Measurements from ENCODE around the gene TPP1. TPM values are rescaled to one million over a fixed set of nuclear protein-coding genes. Genes with fewer than 3 reads are reported as not detected.

Gene TPP1
- total and polyA plus RNA-seq, 9 donors, result 21.0 to 360 (median 58.2) TPM

DNA sequence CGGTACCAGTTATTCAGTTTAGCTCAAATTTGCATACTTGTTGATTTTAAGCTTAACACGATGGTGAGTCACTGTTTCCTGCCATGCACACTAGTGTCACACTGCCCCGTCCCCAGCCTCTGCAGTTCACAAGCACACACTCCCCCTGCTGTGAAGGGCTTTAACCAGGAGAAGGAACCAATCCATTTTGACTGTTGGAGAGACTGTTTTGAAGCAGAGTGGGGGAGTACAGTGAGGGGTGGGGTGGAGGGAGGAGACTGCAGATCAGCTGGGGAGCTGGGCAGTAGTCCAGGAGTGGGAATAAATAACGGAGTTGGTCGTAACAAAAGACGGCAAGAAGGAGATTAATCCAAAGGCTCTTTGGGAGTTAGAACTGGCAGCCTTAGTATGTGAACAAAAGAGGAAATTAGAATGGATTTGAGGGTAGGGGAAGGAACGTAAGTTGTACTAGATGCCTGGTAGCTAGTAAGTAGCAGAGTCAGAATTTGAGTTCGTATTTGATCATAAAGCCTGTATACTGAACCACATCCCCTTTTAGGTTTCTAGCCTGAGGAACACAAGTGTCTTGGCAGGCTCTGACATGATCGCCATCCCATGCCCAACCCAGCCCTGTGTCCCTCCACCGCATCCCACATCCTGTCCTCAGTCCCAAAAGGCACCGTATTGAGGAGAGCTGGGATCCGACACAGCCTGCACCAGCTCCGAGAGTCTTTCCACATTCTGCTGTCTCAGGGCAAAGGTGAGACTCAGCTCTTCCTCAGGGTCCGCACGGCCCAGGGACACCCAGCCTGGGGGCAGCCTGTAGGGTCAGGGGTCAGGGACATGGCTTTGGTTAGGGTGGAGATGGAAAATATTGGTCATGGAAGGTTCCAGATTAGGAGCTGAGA is 862 bp downstream of the TPP1 start:
- intact Hi-C loops (cut with DNase I), result loop anchor here in 1 of 4 donors (5.0 kb wide), 1 partner anchor 136 kb away; the partner anchor contains the start of genes ARFIP2 and TIMM10B
- TF ChIP-seq EP300 (IDR thresholded peaks at IDR 0.05) (no peak), POLR2A (IDR thresholded peaks at IDR 0.05) (no peak)
- TF ChIP-seq, protein P1, sequence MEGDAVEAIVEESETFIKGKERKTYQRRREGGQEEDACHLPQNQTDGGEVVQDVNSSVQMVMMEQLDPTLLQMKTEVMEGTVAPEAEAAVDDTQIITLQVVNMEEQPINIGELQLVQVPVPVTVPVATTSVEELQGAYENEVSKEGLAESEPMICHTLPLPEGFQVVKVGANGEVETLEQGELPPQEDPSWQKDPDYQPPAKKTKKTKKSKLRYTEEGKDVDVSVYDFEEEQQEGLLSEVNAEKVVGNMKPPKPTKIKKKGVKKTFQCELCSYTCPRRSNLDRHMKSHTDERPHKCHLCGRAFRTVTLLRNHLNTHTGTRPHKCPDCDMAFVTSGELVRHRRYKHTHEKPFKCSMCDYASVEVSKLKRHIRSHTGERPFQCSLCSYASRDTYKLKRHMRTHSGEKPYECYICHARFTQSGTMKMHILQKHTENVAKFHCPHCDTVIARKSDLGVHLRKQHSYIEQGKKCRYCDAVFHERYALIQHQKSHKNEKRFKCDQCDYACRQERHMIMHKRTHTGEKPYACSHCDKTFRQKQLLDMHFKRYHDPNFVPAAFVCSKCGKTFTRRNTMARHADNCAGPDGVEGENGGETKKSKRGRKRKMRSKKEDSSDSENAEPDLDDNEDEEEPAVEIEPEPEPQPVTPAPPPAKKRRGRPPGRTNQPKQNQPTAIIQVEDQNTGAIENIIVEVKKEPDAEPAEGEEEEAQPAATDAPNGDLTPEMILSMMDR (IDR thresholded peaks at IDR 0.05), result no peak
- no peaks in the 10 kb centered on the region for H3K36me3 ChIP-seq
- peak; percentile 68 to 82 (median 74) for DNase-seq
- no peaks in the 10 kb centered on the region for H3K9me3 ChIP-seq
- 2 to 4% (median 3%) methylated on average over 15 of the region's 15 CpGs for WGBS, 3 donors
- H3K4me1 ChIP-seq (ENCODE audit: insufficient read depth), result peaks cover 4% of the 10 kb centered on the region
- H3K27me3 ChIP-seq, result no peaks in the 10 kb centered on the region
- H3K27ac ChIP-seq, result peak overlapping the region; percentile 54 to 55
- H3K4me3 ChIP-seq, result peak overlapping the region; percentile 68

GRCh38 chr11:6617315-6617781 is 1.9 kb downstream of the TPP1 start:
- Histone ChIP-seq H3K27ac (no peak overlapping the region), H3K9me3 (no peaks in the 10 kb centered on the region), H3K4me3 (no peak overlapping the region), H3K27me3 (no peaks in the 10 kb centered on the region), H3K36me3 (no peaks in the 10 kb centered on the region), H3K4me1 (ENCODE audit: insufficient read depth) (peaks cover 6% of the 10 kb centered on the region)
- no peak for DNase-seq
- WGBS, 3 donors, result 74 to 82% (median 76%) methylated on average over 5 of the region's 5 CpGs
- intact Hi-C loops (cut with DNase I), result loop anchor here in 1 of 4 donors (5.0 kb wide), 1 partner anchor 135 kb away; the partner anchor contains the start of genes ARFIP2 and TIMM10B
- TF ChIP-seq POLR2A (IDR thresholded peaks at IDR 0.05), result no peak
- no peak for TF ChIP-seq EP300 (IDR thresholded peaks at IDR 0.05)
- TF ChIP-seq, protein P1 (IDR thresholded peaks at IDR 0.05), result no peak

DNA sequence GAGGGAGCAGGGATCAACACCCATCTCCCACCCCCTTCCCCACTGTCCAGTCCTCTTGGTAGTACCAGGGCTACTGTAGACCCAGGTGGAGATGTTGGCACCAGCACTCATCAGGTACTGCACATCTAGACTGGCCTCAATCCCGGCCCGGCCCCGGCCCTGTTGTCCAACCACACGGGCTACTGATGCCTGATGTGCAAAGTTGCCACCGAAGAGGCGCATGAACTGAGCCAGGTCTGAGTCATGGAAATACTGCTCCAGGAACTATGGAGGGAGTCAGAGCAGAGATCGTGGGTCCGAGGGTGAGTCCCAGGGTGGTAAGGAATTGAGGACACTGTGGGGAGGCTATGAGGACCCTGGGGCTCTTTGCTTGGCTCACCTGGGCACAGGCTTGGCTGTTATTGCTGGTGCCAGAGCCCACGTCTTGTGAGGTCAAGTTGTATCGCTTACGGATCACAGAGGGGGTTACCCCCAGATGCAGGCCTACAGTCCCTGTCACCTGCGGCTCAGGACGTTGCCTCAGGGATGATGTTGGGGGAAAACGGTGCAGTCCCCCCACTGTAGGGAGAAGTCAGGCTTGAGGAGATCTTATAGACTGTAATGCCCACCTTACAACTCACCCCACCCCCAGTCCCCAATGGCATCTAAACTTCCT is 2.5 kb downstream of the TPP1 start:
- no peaks in the 10 kb centered on the region for H3K27me3 ChIP-seq
- WGBS, 3 donors, result 87 to 91% (median 88%) methylated on average over 14 of the region's 14 CpGs
- H3K27ac ChIP-seq, result no peak overlapping the region
- H3K36me3 ChIP-seq, result no peaks in the 10 kb centered on the region
- intact Hi-C loops (cut with DNase I), result loop anchor here in 1 of 4 donors (5.0 kb wide), 1 partner anchor 134 kb away; the partner anchor contains the start of genes ARFIP2 and TIMM10B
- TF ChIP-seq POLR2A (IDR thresholded peaks at IDR 0.05) (no peak), EP300 (IDR thresholded peaks at IDR 0.05) (no peak)
- TF ChIP-seq, protein P1 (IDR thresholded peaks at IDR 0.05), result no peak
- no peak overlapping the region for H3K4me3 ChIP-seq
- DNase-seq, result peak in 1 of 5 donors; percentile 38
- no peaks in the 10 kb centered on the region for H3K9me3 ChIP-seq
- peaks cover 6% of the 10 kb centered on the region for H3K4me1 ChIP-seq (ENCODE audit: insufficient read depth)

DNA sequence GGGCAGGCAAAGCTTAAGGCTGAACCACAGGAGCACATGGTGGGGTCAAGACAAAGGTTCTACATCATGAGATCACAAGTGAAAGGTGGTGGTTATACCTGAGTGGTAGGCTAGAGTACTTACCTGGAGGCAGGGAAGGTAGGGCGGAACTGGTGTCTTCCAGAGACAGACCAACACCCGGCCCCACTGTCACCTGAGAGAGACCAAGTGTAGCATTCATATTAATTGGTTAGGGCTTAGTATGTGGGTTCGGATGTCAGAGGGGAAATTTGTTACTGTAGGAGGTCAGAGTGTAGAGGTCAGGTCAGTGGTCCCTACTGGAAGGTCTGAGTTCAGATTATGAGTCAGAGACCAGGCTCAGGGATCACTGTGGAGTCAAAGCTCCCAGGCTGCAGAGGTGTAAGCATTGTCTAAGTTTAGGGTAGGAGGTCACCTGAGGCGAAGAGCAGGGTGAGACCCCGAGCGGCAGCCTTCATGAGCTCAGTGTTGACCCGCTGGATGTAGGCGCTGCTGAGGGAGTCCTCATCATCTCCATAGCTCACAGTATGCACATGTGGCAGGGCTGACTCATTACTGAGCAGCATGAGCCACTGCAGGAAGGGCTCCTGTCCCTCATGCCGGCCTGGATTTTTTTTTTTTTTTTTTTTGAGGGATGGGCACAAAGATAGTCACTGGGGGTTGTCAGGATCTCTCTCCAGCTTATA is 3.2 kb downstream of the TPP1 start:
- no peak for DNase-seq

More for the DNA sequence above, 3.2 kb downstream of the TPP1 start:
- no peaks in the 10 kb centered on the region for H3K9me3 ChIP-seq
- intact Hi-C loops (cut with DNase I), result loop anchor here in 1 of 4 donors (5.0 kb wide), 1 partner anchor 134 kb away; the partner anchor contains the start of genes ARFIP2 and TIMM10B
- no peak overlapping the region for H3K4me3 ChIP-seq
- H3K4me1 ChIP-seq (ENCODE audit: insufficient read depth), result peaks cover 6% of the 10 kb centered on the region
- no peaks in the 10 kb centered on the region for H3K27me3 ChIP-seq
- TF ChIP-seq EP300 (IDR thresholded peaks at IDR 0.05) (no peak), POLR2A (IDR thresholded peaks at IDR 0.05) (no peak)
- TF ChIP-seq, protein P1 (IDR thresholded peaks at IDR 0.05), result no peak
- no peaks in the 10 kb centered on the region for H3K36me3 ChIP-seq
- H3K27ac ChIP-seq, result no peak overlapping the region
- WGBS, 3 donors, result 93 to 94% (median 94%) methylated on average over 9 of the region's 9 CpGs
